Chondrocyte (in vitro differentiated cells): ENCODE data around the gene SPECC1L. TPM values are rescaled to one million over a fixed set of nuclear protein-coding genes. Genes with fewer than 3 reads are reported as not detected.

Experiments
- DNase-seq: peaks from one replicate; pipeline ENCODE4 v3.0.0; 2021; ENCODE audit warnings: mixed read lengths, low spot score
- H3K27ac Mint-ChIP-seq: one replicate; pipeline ENCODE4 v1.8.0; 2021; ENCODE audit warnings: mild to moderate bottlenecking, moderate library complexity, mixed read lengths; ENCODE audit not compliant: unreplicated experiment
- H3K27me3 Mint-ChIP-seq: 2 replicates; pipeline ENCODE4 v1.8.0; 2021; ENCODE audit warnings: low read depth, mixed read lengths
- H3K36me3 Mint-ChIP-seq: 2 replicates; pipeline ENCODE4 v1.8.0; 2021; ENCODE audit warnings: low read depth, mixed read lengths
- H3K4me1 Mint-ChIP-seq: 2 replicates; pipeline ENCODE4 v1.8.0; 2021; ENCODE audit warnings: low read depth, mild to moderate bottlenecking, mixed read lengths
- H3K4me3 Mint-ChIP-seq: one replicate; pipeline ENCODE4 v1.8.0; 2021; ENCODE audit warnings: mild to moderate bottlenecking, moderate library complexity, mixed read lengths; ENCODE audit not compliant: unreplicated experiment
- H3K9me3 Mint-ChIP-seq: 2 replicates; pipeline ENCODE4 v1.8.0; 2021; ENCODE audit warnings: low read depth, mixed read lengths
- total RNA-seq: library from RNA; stranded (reverse); gene quantifications from 3 replicates; pipeline ENCODE4 v1.2.1, GENCODE V29; 2021
- TF ChIP-seq, protein P1 (sequence below): fragments of 200-600 bp; sonication (generic); IDR thresholded peaks from 2 replicates; pipeline ENCODE4 v1.5.0; 2021; ENCODE audit warnings: antibody characterized with exemption, mild to moderate bottlenecking, moderate library complexity

The SPECC1L gene
- total RNA-seq, 1 donor from 2014 or later: 91.3 TPM

DNA sequence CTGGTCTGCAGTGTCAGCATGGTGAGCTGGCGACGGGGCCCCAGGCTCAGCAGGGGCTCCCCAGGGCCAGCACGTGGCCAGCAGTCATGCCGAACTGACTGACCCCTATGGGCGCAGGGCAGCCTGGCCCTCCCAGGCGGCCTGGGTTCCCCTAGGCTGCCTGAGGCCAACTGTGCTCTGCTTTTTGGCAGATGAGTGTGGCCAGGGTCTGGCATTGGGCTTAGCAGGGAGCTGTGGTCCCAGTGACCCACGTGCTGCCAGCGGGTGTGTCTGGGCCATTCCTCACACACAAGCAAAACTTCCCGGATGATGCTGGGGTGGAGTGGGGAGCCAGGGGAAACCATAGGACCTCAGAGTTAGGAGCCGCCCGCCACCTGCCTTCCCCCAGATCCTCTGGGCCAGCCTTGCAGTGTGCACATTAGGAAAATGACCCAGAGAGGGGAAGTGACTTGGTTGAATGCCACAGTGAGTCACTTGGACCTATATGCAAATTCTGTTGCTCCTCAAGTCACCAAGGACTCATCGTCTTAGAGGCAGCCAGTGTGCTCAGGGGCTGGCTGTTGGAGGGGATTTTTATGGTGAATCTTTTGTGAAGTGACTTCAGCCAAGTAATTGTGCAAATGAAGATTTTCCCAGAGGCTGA is 163.3 kb downstream of the SPECC1L start:
- H3K4me3 Mint-ChIP-seq: no peak overlapping the region
- DNase-seq: peak; percentile 86
- TF ChIP-seq, protein P1, sequence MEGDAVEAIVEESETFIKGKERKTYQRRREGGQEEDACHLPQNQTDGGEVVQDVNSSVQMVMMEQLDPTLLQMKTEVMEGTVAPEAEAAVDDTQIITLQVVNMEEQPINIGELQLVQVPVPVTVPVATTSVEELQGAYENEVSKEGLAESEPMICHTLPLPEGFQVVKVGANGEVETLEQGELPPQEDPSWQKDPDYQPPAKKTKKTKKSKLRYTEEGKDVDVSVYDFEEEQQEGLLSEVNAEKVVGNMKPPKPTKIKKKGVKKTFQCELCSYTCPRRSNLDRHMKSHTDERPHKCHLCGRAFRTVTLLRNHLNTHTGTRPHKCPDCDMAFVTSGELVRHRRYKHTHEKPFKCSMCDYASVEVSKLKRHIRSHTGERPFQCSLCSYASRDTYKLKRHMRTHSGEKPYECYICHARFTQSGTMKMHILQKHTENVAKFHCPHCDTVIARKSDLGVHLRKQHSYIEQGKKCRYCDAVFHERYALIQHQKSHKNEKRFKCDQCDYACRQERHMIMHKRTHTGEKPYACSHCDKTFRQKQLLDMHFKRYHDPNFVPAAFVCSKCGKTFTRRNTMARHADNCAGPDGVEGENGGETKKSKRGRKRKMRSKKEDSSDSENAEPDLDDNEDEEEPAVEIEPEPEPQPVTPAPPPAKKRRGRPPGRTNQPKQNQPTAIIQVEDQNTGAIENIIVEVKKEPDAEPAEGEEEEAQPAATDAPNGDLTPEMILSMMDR: no peak
- H3K27ac Mint-ChIP-seq: no peak overlapping the region
- no peaks in the 10 kb centered on the region for H3K9me3 Mint-ChIP-seq
- peaks cover 46% of the 10 kb centered on the region for H3K4me1 Mint-ChIP-seq
- no peaks in the 10 kb centered on the region for H3K36me3 Mint-ChIP-seq
- H3K27me3 Mint-ChIP-seq: no peaks in the 10 kb centered on the region

GRCh38 chr22:24434471-24435322 is 164.1 kb downstream of the SPECC1L start:
- no peak overlapping the region for H3K4me3 Mint-ChIP-seq
- H3K27ac Mint-ChIP-seq: peak overlapping the region; percentile 65
- H3K9me3 Mint-ChIP-seq: no peaks in the 10 kb centered on the region
- H3K4me1 Mint-ChIP-seq: peaks cover 46% of the 10 kb centered on the region
- peak; percentile 60 for DNase-seq
- no peaks in the 10 kb centered on the region for H3K36me3 Mint-ChIP-seq
- H3K27me3 Mint-ChIP-seq: no peaks in the 10 kb centered on the region
- TF ChIP-seq, protein P1: no peak

GRCh38 chr22:24435323-24435645 is 164.7 kb downstream of the SPECC1L start:
- DNase-seq: no peak
- no peaks in the 10 kb centered on the region for H3K27me3 Mint-ChIP-seq
- H3K4me3 Mint-ChIP-seq: no peak overlapping the region
- H3K36me3 Mint-ChIP-seq: no peaks in the 10 kb centered on the region
- H3K9me3 Mint-ChIP-seq: no peaks in the 10 kb centered on the region
- H3K27ac Mint-ChIP-seq: no peak overlapping the region
- TF ChIP-seq, protein P1: no peak
- H3K4me1 Mint-ChIP-seq: peaks cover 41% of the 10 kb centered on the region

DNA sequence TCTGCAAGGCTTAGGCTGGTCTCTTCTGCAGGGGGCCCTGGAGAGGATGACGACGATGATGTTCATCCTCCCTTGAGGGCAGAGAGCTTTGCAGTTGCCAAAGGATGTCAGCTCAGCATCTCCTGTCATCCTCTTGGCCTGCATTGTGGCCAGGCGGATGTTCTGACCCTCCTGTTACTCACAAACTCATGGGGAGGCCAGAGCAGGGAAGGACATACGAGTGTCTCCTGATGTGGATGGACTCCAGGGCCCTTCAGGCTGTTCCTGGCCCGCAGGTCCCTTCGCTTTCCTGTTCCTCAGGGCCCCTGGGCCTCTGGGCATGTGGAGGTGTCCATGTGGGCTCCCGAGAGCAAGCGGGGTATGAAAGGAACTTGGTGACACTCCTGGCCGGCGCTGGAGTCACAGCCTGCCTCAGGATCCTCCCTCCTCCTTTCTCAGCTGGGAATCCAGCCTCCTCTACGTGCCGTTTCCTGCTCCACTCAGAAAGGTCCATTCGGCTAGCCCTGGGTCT is 165.3 kb downstream of the SPECC1L start:
- Mint-ChIP-seq H3K27me3 (no peaks in the 10 kb centered on the region), H3K4me1 (peaks cover 41% of the 10 kb centered on the region), H3K27ac (no peak overlapping the region), H3K9me3 (no peaks in the 10 kb centered on the region), H3K4me3 (no peak overlapping the region), H3K36me3 (peaks cover 2% of the 10 kb centered on the region)
- peak; percentile 69 for DNase-seq
- TF ChIP-seq, protein P1: no peak

GRCh38 chr22:24436553-24436952 is 165.9 kb downstream of the SPECC1L start:
- Mint-ChIP-seq H3K36me3 (peaks cover 2% of the 10 kb centered on the region), H3K9me3 (no peaks in the 10 kb centered on the region), H3K27me3 (no peaks in the 10 kb centered on the region), H3K27ac (peak overlapping the region; percentile 61), H3K4me3 (no peak overlapping the region), H3K4me1 (peaks cover 37% of the 10 kb centered on the region)
- TF ChIP-seq, protein P1: no peak
- peak; percentile 68 for DNase-seq
